Naive thymus-derived CD4-positive, alpha-beta T cell (primary cell): Measurements from ENCODE around the gene UEVLD. TPM values are rescaled to one million over a fixed set of nuclear protein-coding genes. Genes with fewer than 3 reads are reported as not detected.

Source experiments
- ATAC-seq: fragments of 150-1000 bp; cut with Tn5 transposase; 2 replicates; pipeline ENCODE4 v1.10.0; 2021; ENCODE audit warnings: mild to moderate bottlenecking, moderate library complexity
- CTCF ChIA-PET: fragments of 350-600 bp; sonication (Branson Sonifier 250); formaldehyde crosslinking; loops from one replicate; lab custom pipeline; 2021; ENCODE audit warnings: antibody characterized with exemption; lab: Charles Lee
- POLR2A ChIA-PET: fragments of 350-600 bp; sonication (Branson Sonifier 250); formaldehyde crosslinking; loops from one replicate; lab custom pipeline; 2021; ENCODE audit warnings: antibody characterized with exemption, inconsistent platforms; lab: Charles Lee
- DNase-seq, 9 donors: peaks; one replicate each; pipeline versions ENCODE4 v3.0.0 to v3.0.0-alpha.2; 2020 to 2022; ENCODE audit warnings: mixed read lengths in 1 of 9
- H3K27ac ChIP-seq: one replicate; pipeline ENCODE4 v1.7.0; 2013; ENCODE audit warnings: mild to moderate bottlenecking, low read depth, low read length, moderate library complexity
- H3K27me3 ChIP-seq, 2 donors: one replicate each; pipeline ENCODE4 v1.7.0; 2013; ENCODE audit warnings: low read length in 2 of 2, mild to moderate bottlenecking in 2 of 2, moderate library complexity in 2 of 2; ENCODE audit not compliant: control insufficient read depth in 2 of 2, insufficient read depth in 2 of 2
- H3K36me3 ChIP-seq, 3 experiments: 1 replicate in 2 of 3; 2 replicates in 1 of 3; pipeline ENCODE4 v1.7.0; 2013; ENCODE audit warnings: low read length in 3 of 3, mild to moderate bottlenecking in 3 of 3, moderate library complexity in 1 of 3; ENCODE audit not compliant: insufficient read depth in 3 of 3, control insufficient read depth in 2 of 3
- H3K4me1 ChIP-seq, 2 donors: one replicate each; pipeline ENCODE4 v1.7.0; 2013; ENCODE audit warnings: low read length in 2 of 2, mild to moderate bottlenecking in 2 of 2, moderate library complexity in 1 of 2; ENCODE audit not compliant: control insufficient read depth in 2 of 2, insufficient read depth in 2 of 2
- H3K4me3 ChIP-seq: 2 replicates; pipeline ENCODE4 v1.7.0; 2013; ENCODE audit warnings: mild to moderate bottlenecking, low read length
- H3K9me3 ChIP-seq, 3 experiments: 1 replicate in 2 of 3; 2 replicates in 1 of 3; pipeline ENCODE4 v1.7.0; 2013; ENCODE audit warnings: low read length in 3 of 3; ENCODE audit not compliant: control insufficient read depth in 2 of 3
- H3K27ac Mint-ChIP-seq, 9 donors: one replicate each; pipeline ENCODE4 v1.8.0; 2020 to 2022; ENCODE audit warnings: mixed read lengths in 9 of 9, mild to moderate bottlenecking in 8 of 9, moderate library complexity in 5 of 9, inconsistent platforms in 2 of 9
- H3K27me3 Mint-ChIP-seq, 5 donors: one replicate each; pipeline ENCODE4 v1.8.0; 2021 to 2022; ENCODE audit warnings: mixed read lengths in 5 of 5, mild to moderate bottlenecking in 1 of 5
- H3K36me3 Mint-ChIP-seq, 5 donors: one replicate each; pipeline ENCODE4 v1.8.0; 2020 to 2022; ENCODE audit warnings: mixed read lengths in 5 of 5, mild to moderate bottlenecking in 3 of 5, inconsistent platforms in 1 of 5
- H3K4me1 Mint-ChIP-seq, 7 donors: one replicate each; pipeline ENCODE4 v1.8.0; 2020 to 2022; ENCODE audit warnings: mixed read lengths in 7 of 7, mild to moderate bottlenecking in 3 of 7, inconsistent platforms in 1 of 7
- H3K4me3 Mint-ChIP-seq, 10 donors: one replicate each; pipeline ENCODE4 v1.8.0; 2020 to 2022; ENCODE audit warnings: mild to moderate bottlenecking in 10 of 10, mixed read lengths in 10 of 10, moderate library complexity in 6 of 10, inconsistent platforms in 2 of 10
- H3K9me3 Mint-ChIP-seq, 11 donors: one replicate each; pipeline ENCODE4 v1.8.0; 2020 to 2022; ENCODE audit warnings: mixed read lengths in 11 of 11, mild to moderate bottlenecking in 4 of 11, inconsistent platforms in 1 of 11, moderate library complexity in 1 of 11
- intact Hi-C, 2 donors: fragments of 100-400 bp; cut with micrococcal nuclease; formaldehyde crosslinking; loops; one replicate each; pipeline ENCODE4 v1.15.1; 2023
- polyA plus RNA-seq, 2 donors: library from polyadenylated mRNA; unstranded; fragments of 300-500 nt; fragmentation: Illumina TruSeq; gene quantifications; one replicate each; pipeline ENCODE4 v1.2.3, GENCODE V29; 2021
- total RNA-seq, 6 experiments: library from RNA in 5 of 6; stranded (reverse) in 5 of 6; gene quantifications; 1 replicate in 5 of 6; 2 replicates in 1 of 6; pipeline ENCODE4 v1.2.3 and lab custom pipeline; 2021 to 2026

The UEVLD gene
- total RNA-seq (10 to 100 TPM in 1 of 5 experiments, 1 to 10 TPM in 4; 3.6 to 19.8 (median 5.8) TPM), polyA plus RNA-seq (1 to 10 TPM; 3.8 to 4.2 TPM), total RNA-seq (lab: John Stamatoyannopoulos, UW) (6.5 reads per million, percentile 28 among the genes with 10 or more reads in this experiment)

GRCh38 chr11:18588297-18589252, at the start of gene UEVLD:
Gene UEVLD (minus strand): TSS chr11:18588734. CDS start chr11:18588654, 80 bp downstream.
- H3K36me3 Mint-ChIP-seq: peaks cover 0 to 4% (median 0%) of the 10 kb centered on the region in 5 donors

GRCh38 chr11:18634140-18635032, 45.9 kb upstream of the UEVLD start, which contains the start of gene SPTY2D1:
Gene SPTY2D1 (minus strand): TSS chr11:18634342. CDS start chr11:18634257, 85 bp downstream.
- Histone ChIP-seq H3K36me3 (peaks cover 0 to 4% (median 0%) of the 10 kb centered on the region in 3 experiments), H3K27me3 (no peaks in the 10 kb centered on the region), H3K4me3 (peak within 1 kb of the TSS; percentile 98), H3K9me3 (no peaks in the 10 kb centered on the region), H3K27ac (peak within 1 kb of the TSS; percentile 98), H3K4me1 (peaks cover 10 to 17% of the 10 kb centered on the region in 2 donors)
- H3K4me3 Mint-ChIP-seq: peak within 1 kb of the TSS; percentile 83 to 99 (median 96)
- ChIA-PET POLR2A (interaction anchor here (0.6 to 4.4 kb wide), 23 partner anchors 10 to 313 kb away, joined by 3 to 25 read pairs (median 4); partner anchors contain the start of genes GTF2H1, HPS5, LDHA and TMEM86A), CTCF (interaction anchor here (1.4 to 1.8 kb wide), 2 partner anchors 17 to 87 kb away, joined by 6 to 10 read pairs; no protein-coding TSS in a partner anchor)
- intact Hi-C loops: loop anchor here (1.0 to 10.0 kb wide), 22 partner anchors 16 to 1896 kb away; partner anchors contain the start of genes GTF2H1 (in 2 of the 2), HPS5 (in 2 of the 2), LDHA (in 2 of the 2) and SAAL1 (in 2 of the 2)
- no peaks in the 10 kb centered on the region for H3K9me3 Mint-ChIP-seq
- H3K27me3 Mint-ChIP-seq: peaks cover 0 to 7% (median 0%) of the 10 kb centered on the region in 5 donors
- ATAC-seq (peak; percentile 97), DNase-seq (peak; percentile 88 to 99 (median 98))
- peaks cover 6 to 58% (median 32%) of the 10 kb centered on the region in 7 donors for H3K4me1 Mint-ChIP-seq
- H3K36me3 Mint-ChIP-seq: peaks cover 0 to 5% (median 0%) of the 10 kb centered on the region in 5 donors
- H3K27ac Mint-ChIP-seq: peak within 1 kb of the TSS; percentile 95 to 100 (median 98)

More at GRCh38 chr11:18588297-18589252, at the start of gene UEVLD:
- ATAC-seq (peak; percentile 62), DNase-seq (peak; percentile 18 to 82 (median 23))
- peaks cover 8 to 15% of the 10 kb centered on the region in 2 donors for H3K4me1 ChIP-seq
- H3K4me3 Mint-ChIP-seq: no peak within 1 kb of the TSS
- H3K4me3 ChIP-seq: peak within 1 kb of the TSS; percentile 63
- peak within 1 kb of the TSS; percentile 68 for H3K27ac ChIP-seq
- H3K9me3 Mint-ChIP-seq: no peaks in the 10 kb centered on the region
- peaks cover 0 to 19% (median 0%) of the 10 kb centered on the region in 7 donors for H3K4me1 Mint-ChIP-seq
- H3K27me3 ChIP-seq: no peaks in the 10 kb centered on the region
- POLR2A ChIA-PET: interaction anchor here (0.5 to 1.7 kb wide), 4 partner anchors 13 to 143 kb away, joined by 3 to 14 read pairs (median 4); partner anchors contain the start of gene SPTY2D1
- H3K36me3 ChIP-seq: no peaks in the 10 kb centered on the region
- CTCF ChIA-PET: interaction anchor here (0.6 to 1.2 kb wide), 3 partner anchors 63 to 520 kb away, joined by 3 to 4 read pairs (median 3); no protein-coding TSS in a partner anchor
- H3K27ac Mint-ChIP-seq: no peak within 1 kb of the TSS
- H3K9me3 ChIP-seq: no peaks in the 10 kb centered on the region
- intact Hi-C loops: loop anchor here (1.0 to 5.0 kb wide), 10 partner anchors 9 to 266 kb away; partner anchors contain the start of genes SPTY2D1 (in 2 of the 2), GTF2H1 (in 1 of the 2), HPS5 (in 1 of the 2) and TSG101 (in 1 of the 2)
- H3K27me3 Mint-ChIP-seq: no peaks in the 10 kb centered on the region

- Mint-ChIP-seq H3K9me3 (no peaks in the 10 kb centered on the region), H3K4me3 (peak overlapping the region; percentile 83 to 99 (median 96)), H3K4me1 (peaks cover 13 to 64% (median 37%) of the 10 kb centered on the region in 7 donors), H3K27me3 (peaks cover 0 to 7% (median 0%) of the 10 kb centered on the region in 5 donors), H3K36me3 (peaks cover 0 to 5% (median 0%) of the 10 kb centered on the region in 5 donors), H3K27ac (peak overlapping the region; percentile 95 to 100 (median 98))
- peak in 1 of 9 donors; percentile 34 for DNase-seq
- H3K4me1 ChIP-seq: peaks cover 10 to 17% of the 10 kb centered on the region in 2 donors
- POLR2A ChIA-PET: interaction anchor here (0.6 to 4.4 kb wide), 21 partner anchors 9 to 312 kb away, joined by 3 to 25 read pairs (median 5); partner anchors contain the start of genes GTF2H1, HPS5, LDHA and TMEM86A
- intact Hi-C loops: loop anchor here (1.0 to 10.0 kb wide), 22 partner anchors 15 to 1895 kb away; partner anchors contain the start of genes GTF2H1 (in 2 of the 2), HPS5 (in 2 of the 2), LDHA (in 2 of the 2) and SAAL1 (in 2 of the 2)
- H3K4me3 ChIP-seq: peak overlapping the region; percentile 98
- H3K27ac ChIP-seq: peak overlapping the region; percentile 98
- CTCF ChIA-PET: interaction anchor here (0.6 to 1.8 kb wide), 3 partner anchors 16 to 88 kb away, joined by 3 to 10 read pairs (median 6); no protein-coding TSS in a partner anchor
- H3K27me3 ChIP-seq: no peaks in the 10 kb centered on the region
- no peaks in the 10 kb centered on the region for H3K9me3 ChIP-seq
- no peak for ATAC-seq
- peaks cover 0 to 4% (median 0%) of the 10 kb centered on the region in 3 experiments for H3K36me3 ChIP-seq
Measured at GRCh38 chr11:18633256-18634139, 45.0 kb upstream of the UEVLD start.

- no peak for ATAC-seq
- H3K27me3 ChIP-seq: no peaks in the 10 kb centered on the region
- ChIA-PET POLR2A (interaction anchor here (0.7 to 4.4 kb wide), 11 partner anchors 14 to 312 kb away, joined by 3 to 25 read pairs (median 11); partner anchors contain the start of genes TMEM86A, TSG101 and UEVLD), CTCF (interaction anchor here (1.8 kb wide), 1 partner anchor 18 kb away, joined by 6 read pairs; no protein-coding TSS in a partner anchor)
- Mint-ChIP-seq H3K36me3 (peaks cover 0 to 5% (median 4%) of the 10 kb centered on the region in 5 donors), H3K27me3 (peaks cover 0 to 7% (median 0%) of the 10 kb centered on the region in 5 donors), H3K9me3 (no peaks in the 10 kb centered on the region), H3K4me1 (peaks cover 20 to 71% (median 44%) of the 10 kb centered on the region in 7 donors), H3K4me3 (peak overlapping the region; percentile 83 to 99 (median 96)), H3K27ac (peak overlapping the region in 8 of 9 donors; percentile 95 to 100 (median 98))
- H3K4me1 ChIP-seq: peaks cover 10 to 17% of the 10 kb centered on the region in 2 donors
- DNase-seq: no peak
- H3K9me3 ChIP-seq: no peaks in the 10 kb centered on the region
- no peak overlapping the region for H3K4me3 ChIP-seq
- peaks cover 0 to 4% (median 0%) of the 10 kb centered on the region in 3 experiments for H3K36me3 ChIP-seq
- H3K27ac ChIP-seq: no peak overlapping the region
- intact Hi-C loops: loop anchor here (5.0 to 10.0 kb wide), 4 partner anchors 91 to 1752 kb away; partner anchors contain the start of genes PRMT3 (in 1 of the 2), RPS13 (in 1 of the 2) and SAA2 (in 1 of the 2)
Measured at GRCh38 chr11:18632841-18633240, 44.3 kb upstream of the UEVLD start.
